Measurements from ENCODE around the gene RGSL1. TPM values are rescaled to one million over a fixed set of nuclear protein-coding genes. Genes with fewer than 3 reads are reported as not detected.

RGSL1 gene
- total RNA-seq, 1 donor from 2014 or later = not detected

DNA sequence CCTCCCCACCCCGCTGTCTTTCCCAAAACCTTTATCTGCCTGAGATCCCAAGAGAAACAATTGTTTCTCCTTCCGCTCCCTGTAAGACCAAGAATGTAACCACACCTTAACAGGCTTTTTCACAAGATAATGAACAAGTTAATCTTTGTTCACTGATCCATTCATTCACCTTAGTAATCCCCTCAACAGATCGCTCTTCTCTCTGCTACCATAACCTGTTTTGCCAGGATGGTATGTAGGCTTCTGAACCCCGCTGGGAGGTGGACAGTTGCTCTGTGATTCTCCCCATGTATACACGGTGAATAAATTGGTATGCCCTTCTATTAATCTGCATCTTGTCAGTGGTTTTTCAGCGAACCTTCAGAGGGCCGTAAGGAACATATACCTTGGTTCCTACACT is 18.7 kb upstream of the RGSL1 start:
- H3K4me3 Mint-ChIP-seq = no peak overlapping the region
- no peaks in the 10 kb centered on the region for H3K36me3 Mint-ChIP-seq
- TF ChIP-seq, protein P1, sequence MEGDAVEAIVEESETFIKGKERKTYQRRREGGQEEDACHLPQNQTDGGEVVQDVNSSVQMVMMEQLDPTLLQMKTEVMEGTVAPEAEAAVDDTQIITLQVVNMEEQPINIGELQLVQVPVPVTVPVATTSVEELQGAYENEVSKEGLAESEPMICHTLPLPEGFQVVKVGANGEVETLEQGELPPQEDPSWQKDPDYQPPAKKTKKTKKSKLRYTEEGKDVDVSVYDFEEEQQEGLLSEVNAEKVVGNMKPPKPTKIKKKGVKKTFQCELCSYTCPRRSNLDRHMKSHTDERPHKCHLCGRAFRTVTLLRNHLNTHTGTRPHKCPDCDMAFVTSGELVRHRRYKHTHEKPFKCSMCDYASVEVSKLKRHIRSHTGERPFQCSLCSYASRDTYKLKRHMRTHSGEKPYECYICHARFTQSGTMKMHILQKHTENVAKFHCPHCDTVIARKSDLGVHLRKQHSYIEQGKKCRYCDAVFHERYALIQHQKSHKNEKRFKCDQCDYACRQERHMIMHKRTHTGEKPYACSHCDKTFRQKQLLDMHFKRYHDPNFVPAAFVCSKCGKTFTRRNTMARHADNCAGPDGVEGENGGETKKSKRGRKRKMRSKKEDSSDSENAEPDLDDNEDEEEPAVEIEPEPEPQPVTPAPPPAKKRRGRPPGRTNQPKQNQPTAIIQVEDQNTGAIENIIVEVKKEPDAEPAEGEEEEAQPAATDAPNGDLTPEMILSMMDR (IDR thresholded peaks at IDR 0.05; ENCODE audit: unreplicated experiment) = no peak
- no peaks in the 10 kb centered on the region for H3K9me3 Mint-ChIP-seq
- DNase-seq (ENCODE audit: low spot score in 2 of 2, unreplicated experiment in 2 of 2) = no peak
- no peak overlapping the region for H3K27ac Mint-ChIP-seq
- H3K27me3 Mint-ChIP-seq (ENCODE audit: low read depth) = peaks cover 4% of the 10 kb centered on the region
- no peaks in the 10 kb centered on the region for H3K4me1 Mint-ChIP-seq

DNA sequence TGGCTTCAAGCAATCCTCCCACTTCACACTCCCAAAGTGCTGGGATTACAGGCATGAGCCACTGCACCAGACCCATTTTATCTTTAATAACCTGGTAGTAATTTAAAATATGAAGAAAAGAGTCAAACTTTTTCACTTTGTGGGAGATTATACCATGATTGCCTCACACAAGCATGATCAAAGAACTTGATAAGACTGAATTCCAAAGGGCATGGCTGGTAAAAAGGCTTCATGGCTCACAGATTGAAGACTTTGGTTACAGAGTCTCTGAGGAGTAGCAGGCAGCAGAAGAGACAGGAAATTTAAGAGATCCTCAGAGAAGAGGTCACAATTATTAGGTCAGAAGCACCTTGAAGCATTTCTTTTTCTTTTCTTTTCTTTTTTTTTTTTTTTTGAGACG is 16.4 kb upstream of the RGSL1 start:
- TF ChIP-seq, protein P1 (IDR thresholded peaks at IDR 0.05; ENCODE audit: unreplicated experiment) = no peak
- no peaks in the 10 kb centered on the region for H3K4me1 Mint-ChIP-seq
- peaks cover 9% of the 10 kb centered on the region for H3K9me3 Mint-ChIP-seq
- H3K27me3 Mint-ChIP-seq (ENCODE audit: low read depth) = peaks cover 3% of the 10 kb centered on the region
- no peak for DNase-seq (ENCODE audit: low spot score in 2 of 2, unreplicated experiment in 2 of 2)
- no peak overlapping the region for H3K4me3 Mint-ChIP-seq
- no peak overlapping the region for H3K27ac Mint-ChIP-seq
- H3K36me3 Mint-ChIP-seq = peaks cover 2% of the 10 kb centered on the region

DNA sequence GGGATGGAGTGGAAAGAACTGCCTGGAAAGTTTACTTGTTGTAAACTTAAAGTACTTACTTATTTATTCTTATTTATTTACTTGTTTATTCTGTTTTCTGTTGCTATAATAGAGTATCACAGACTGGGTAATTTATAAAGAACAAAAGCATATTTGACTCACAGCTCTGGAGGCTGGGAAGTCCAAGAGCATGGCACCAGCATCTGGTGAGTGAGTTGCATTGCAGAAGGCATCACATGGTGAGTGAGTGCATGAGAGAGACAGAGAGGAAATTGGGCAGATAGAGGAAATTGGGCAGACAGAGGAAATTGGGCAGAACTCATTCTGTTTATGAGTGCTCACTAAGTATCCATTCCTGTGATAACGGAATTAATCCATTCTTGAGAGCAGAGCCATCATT is 11.6 kb upstream of the RGSL1 start:
- Mint-ChIP-seq H3K4me3 (no peak overlapping the region), H3K27ac (no peak overlapping the region), H3K27me3 (ENCODE audit: low read depth) (peaks cover 3% of the 10 kb centered on the region), H3K36me3 (peaks cover 2% of the 10 kb centered on the region), H3K9me3 (peaks cover 10% of the 10 kb centered on the region), H3K4me1 (no peaks in the 10 kb centered on the region)
- TF ChIP-seq, protein P1 (IDR thresholded peaks at IDR 0.05; ENCODE audit: unreplicated experiment) = no peak
- DNase-seq (ENCODE audit: low spot score in 2 of 2, unreplicated experiment in 2 of 2) = no peak

DNA sequence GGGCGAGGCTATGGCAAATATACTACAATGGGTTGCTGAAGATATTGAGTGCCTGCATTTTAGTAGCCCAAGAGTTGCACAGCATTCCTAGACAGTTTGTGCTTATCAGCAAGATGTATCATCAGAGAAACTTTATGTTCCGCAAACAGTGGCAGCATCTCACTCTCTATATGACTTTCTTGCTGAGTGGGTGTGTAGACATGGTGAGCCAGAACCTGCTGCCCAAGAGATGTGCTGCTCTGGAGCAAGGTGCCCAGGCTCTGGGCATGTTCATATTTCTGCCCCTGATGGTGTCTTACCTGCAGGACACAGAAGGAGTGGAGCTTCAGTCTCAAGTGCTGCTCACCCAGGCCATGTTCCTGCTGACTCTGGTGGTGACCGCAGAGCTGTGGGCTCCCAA is 8.2 kb upstream of the RGSL1 start:
- DNase-seq (ENCODE audit: low spot score in 2 of 2, unreplicated experiment in 2 of 2) = no peak
- H3K9me3 Mint-ChIP-seq = peaks cover 10% of the 10 kb centered on the region
- H3K27ac Mint-ChIP-seq = no peak overlapping the region
- no peaks in the 10 kb centered on the region for H3K4me1 Mint-ChIP-seq
- peaks cover 3% of the 10 kb centered on the region for H3K27me3 Mint-ChIP-seq (ENCODE audit: low read depth)
- TF ChIP-seq, protein P1 (IDR thresholded peaks at IDR 0.05; ENCODE audit: unreplicated experiment) = no peak
- H3K36me3 Mint-ChIP-seq = peaks cover 2% of the 10 kb centered on the region
- H3K4me3 Mint-ChIP-seq = no peak overlapping the region

DNA sequence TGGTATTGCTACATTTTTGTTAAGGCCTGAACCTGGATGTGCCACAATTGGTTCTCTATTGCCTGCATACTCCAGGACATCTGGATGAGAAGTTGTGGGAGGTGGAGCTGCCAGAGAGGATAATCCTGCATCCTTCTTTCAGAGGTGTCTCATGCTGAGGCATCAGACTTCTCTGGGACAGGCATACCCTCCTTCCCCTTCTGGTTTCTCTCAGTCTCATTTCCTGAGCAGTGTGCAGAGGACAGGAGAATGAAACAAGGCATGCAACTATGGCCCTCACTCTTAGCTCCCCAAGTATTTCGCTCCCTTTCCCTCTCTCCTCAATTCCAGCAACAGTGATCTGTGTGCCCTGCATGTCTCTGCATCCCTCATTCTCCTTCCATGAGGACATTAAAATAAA is 7.6 kb upstream of the RGSL1 start:
- Mint-ChIP-seq H3K36me3 (peaks cover 2% of the 10 kb centered on the region), H3K27ac (no peak overlapping the region), H3K9me3 (peaks cover 10% of the 10 kb centered on the region), H3K27me3 (ENCODE audit: low read depth) (peaks cover 3% of the 10 kb centered on the region), H3K4me3 (no peak overlapping the region), H3K4me1 (no peaks in the 10 kb centered on the region)
- DNase-seq (ENCODE audit: low spot score in 2 of 2, unreplicated experiment in 2 of 2) = no peak
- TF ChIP-seq, protein P1 (IDR thresholded peaks at IDR 0.05; ENCODE audit: unreplicated experiment) = no peak

DNA sequence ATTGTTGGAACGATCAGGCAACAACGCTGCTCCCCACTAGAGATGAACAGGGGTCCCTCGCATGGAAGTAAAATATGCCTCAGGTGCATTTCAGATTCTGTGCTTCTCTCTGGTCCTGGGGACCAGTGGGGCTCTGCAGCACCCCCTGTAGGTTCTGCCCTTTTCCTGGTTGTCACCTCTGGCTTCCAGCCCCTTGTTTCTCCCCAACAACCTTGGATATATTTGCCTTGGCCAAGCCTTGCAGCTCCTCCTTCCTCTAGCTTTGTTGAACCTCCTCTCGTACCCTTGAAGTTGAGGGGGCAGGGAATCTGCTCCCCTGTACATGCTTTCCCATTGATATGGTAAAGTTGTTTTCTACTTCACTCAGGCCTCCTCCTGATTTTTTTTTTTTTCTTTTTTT is 5.4 kb upstream of the RGSL1 start:
- Mint-ChIP-seq H3K27ac (no peak overlapping the region), H3K4me3 (no peak overlapping the region), H3K36me3 (no peaks in the 10 kb centered on the region), H3K9me3 (no peaks in the 10 kb centered on the region), H3K27me3 (ENCODE audit: low read depth) (peaks cover 3% of the 10 kb centered on the region), H3K4me1 (no peaks in the 10 kb centered on the region)
- TF ChIP-seq, protein P1 (IDR thresholded peaks at IDR 0.05; ENCODE audit: unreplicated experiment) = no peak
- no peak for DNase-seq (ENCODE audit: low spot score in 2 of 2, unreplicated experiment in 2 of 2)

All from mesothelial cell of epicardium (in vitro differentiated cells).